Body of pancreas (tissue), 4 donors: ENCODE results near the gene HECW1.

ENCODE experiments used
- POLR2A ChIP-seq, 3 donors: fragments of 450-650 bp; IDR thresholded peaks; one replicate each; pipeline ENCODE4 v1.6.1; 2016; ENCODE audit warnings: antibody characterized with exemption in 3 of 3, mild to moderate bottlenecking in 2 of 3
- TF ChIP-seq, protein P1 (sequence below), 7 experiments: fragments of 450-650 bp in 4 of 7; fragments of 200-600 bp in 3 of 7; sonication (generic) in 3 of 7; IDR thresholded peaks; one replicate each; pipeline ENCODE4 v1.5.1; 2016 to 2019; ENCODE audit warnings: antibody characterized with exemption in 7 of 7

DNA sequence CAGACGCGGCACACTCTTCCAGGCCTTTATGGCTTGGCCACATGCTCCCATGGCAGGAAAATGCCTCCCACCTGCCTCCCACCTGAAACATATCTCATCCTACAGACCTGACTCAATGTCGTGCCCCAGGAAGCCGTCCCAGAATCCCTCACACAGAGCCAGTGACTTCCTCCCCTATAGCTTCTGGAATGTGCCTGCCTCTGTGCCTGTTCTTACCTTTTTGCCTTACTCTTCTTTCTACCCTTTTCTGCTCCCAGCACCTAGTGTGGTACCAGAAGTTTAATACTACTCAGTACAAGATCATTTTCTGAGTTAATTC, 346.5 kb downstream of the HECW1 start:
- TF ChIP-seq, protein P1, sequence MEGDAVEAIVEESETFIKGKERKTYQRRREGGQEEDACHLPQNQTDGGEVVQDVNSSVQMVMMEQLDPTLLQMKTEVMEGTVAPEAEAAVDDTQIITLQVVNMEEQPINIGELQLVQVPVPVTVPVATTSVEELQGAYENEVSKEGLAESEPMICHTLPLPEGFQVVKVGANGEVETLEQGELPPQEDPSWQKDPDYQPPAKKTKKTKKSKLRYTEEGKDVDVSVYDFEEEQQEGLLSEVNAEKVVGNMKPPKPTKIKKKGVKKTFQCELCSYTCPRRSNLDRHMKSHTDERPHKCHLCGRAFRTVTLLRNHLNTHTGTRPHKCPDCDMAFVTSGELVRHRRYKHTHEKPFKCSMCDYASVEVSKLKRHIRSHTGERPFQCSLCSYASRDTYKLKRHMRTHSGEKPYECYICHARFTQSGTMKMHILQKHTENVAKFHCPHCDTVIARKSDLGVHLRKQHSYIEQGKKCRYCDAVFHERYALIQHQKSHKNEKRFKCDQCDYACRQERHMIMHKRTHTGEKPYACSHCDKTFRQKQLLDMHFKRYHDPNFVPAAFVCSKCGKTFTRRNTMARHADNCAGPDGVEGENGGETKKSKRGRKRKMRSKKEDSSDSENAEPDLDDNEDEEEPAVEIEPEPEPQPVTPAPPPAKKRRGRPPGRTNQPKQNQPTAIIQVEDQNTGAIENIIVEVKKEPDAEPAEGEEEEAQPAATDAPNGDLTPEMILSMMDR (IDR thresholded peaks at IDR 0.05) = no peak
- TF ChIP-seq POLR2A (IDR thresholded peaks at IDR 0.05) = no peak
